Activated T-helper 2 cell treated with anti-CD3 and anti-CD28 coated beads, Interferon-gamma antibody, Interleukin-2, Interleukin-4, amounts not matched to agents 10 μg/mL and 5 μg/mL and 100 μg/mL, durations not matched to agents 14 hours and 24 hours and 36 hours (primary cell): Measurements from ENCODE around the gene PUM2. TPM values are rescaled to one million over a fixed set of nuclear protein-coding genes. Genes with fewer than 3 reads are reported as not detected.

ENCODE experiments used
- DNase-seq: peaks from one replicate; pipeline ENCODE4 v3.0.0; 2021; ENCODE audit warnings: low spot score
- H3K27ac Mint-ChIP-seq: one replicate; pipeline ENCODE4 v1.8.0; 2021; ENCODE audit warnings: mixed read lengths
- H3K27me3 Mint-ChIP-seq: one replicate; pipeline ENCODE4 v1.8.0; 2021; ENCODE audit warnings: low read depth, mixed read lengths
- H3K36me3 Mint-ChIP-seq: one replicate; pipeline ENCODE4 v1.8.0; 2021; ENCODE audit warnings: low read depth, mixed read lengths
- H3K4me1 Mint-ChIP-seq: one replicate; pipeline ENCODE4 v1.8.0; 2021; ENCODE audit warnings: low read depth, mixed read lengths
- H3K4me3 Mint-ChIP-seq: one replicate; pipeline ENCODE4 v1.8.0; 2021; ENCODE audit warnings: low read depth, mild to moderate bottlenecking, moderate library complexity, mixed read lengths
- H3K9me3 Mint-ChIP-seq: one replicate; pipeline ENCODE4 v1.8.0; 2021; ENCODE audit warnings: mixed read lengths
- intact Hi-C: fragments of 100-400 bp; cut with micrococcal nuclease; formaldehyde crosslinking; loops from one replicate; pipeline ENCODE4 v1.15.1; 2023
- total RNA-seq: library from RNA; stranded (reverse); gene quantifications from 2 replicates; pipeline ENCODE4 v1.2.3, GENCODE V29; 2022

The PUM2 gene
- total RNA-seq, 1 donor from 2014 or later = 121 TPM

DNA sequence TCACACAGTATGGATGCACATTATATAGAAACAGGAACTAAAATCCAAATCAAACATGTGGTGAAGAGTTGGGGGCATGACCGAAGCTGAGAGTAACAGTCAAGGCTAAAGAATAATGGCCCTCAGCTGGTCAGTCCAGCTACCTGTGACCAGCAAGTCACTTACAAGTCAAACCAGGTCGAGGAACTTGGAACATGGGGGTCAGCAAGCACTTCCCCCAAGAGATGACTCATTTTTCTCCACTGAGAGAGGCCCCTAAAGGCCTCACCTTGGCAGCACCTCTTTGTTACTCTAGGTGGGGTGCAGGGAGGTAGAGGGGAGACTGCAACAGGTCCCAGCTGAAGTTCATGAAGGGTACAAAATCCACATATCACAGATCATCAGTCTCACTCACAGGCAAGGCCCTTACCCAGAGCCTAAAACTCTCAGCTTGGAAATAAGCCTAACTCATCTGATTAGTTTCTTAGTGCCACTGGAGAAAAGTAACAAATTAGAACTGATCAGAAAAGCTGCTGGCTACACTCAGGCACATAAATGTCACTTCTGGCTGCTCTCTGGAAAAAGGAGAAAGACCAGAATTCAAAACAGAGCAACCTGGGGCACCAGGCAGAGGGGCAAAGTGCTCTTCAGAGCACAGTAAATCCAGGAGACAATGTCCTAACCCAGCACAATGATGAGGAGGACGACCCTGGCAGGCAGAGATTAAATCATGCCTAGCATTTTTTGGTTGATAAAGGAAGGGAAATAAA, 129.7 kb downstream of the PUM2 start:
- H3K27ac Mint-ChIP-seq = no peak overlapping the region
- H3K4me1 Mint-ChIP-seq = peaks cover 4% of the 10 kb centered on the region
- H3K9me3 Mint-ChIP-seq = no peaks in the 10 kb centered on the region
- DNase-seq = no peak
- H3K27me3 Mint-ChIP-seq = peaks cover 38% of the 10 kb centered on the region
- intact Hi-C loops = loop anchor here (10.0 kb wide), 1 partner anchor 86 kb away; no protein-coding TSS in a partner anchor
- H3K36me3 Mint-ChIP-seq = no peaks in the 10 kb centered on the region
- H3K4me3 Mint-ChIP-seq = no peak overlapping the region

DNA sequence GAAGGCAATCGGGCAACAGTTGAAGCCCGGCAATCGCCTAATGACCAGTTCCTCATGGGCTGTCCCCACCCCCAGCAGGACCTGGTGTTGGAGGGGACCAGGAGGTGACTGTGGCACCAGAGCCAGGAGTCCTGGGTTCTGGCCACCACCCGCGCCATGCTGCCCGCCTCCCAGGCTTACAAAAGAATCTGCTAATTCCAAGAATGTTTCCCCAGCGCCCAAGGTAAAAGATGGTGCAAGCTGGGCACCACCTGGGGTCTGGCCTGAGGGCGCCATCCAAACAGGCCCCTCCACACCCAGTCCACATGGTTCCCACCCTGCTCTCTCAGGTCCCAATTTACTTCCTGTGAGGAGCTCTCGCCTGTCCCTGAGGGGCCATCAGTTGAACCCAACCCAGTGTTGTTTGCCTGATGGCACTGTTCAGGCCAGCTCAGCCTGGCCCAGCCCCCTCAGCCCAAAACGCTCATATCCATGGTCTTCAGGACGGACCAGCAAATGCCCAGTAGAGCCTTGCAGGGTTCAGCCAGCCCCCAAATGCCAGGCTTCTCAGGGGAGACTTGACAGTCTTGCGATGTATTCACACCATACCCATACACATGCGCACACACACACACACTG, 130.8 kb downstream of the PUM2 start:
- H3K9me3 Mint-ChIP-seq = no peaks in the 10 kb centered on the region
- no peak overlapping the region for H3K27ac Mint-ChIP-seq
- H3K4me3 Mint-ChIP-seq = no peak overlapping the region
- intact Hi-C loops = loop anchor here (10.0 kb wide), 1 partner anchor 85 kb away; no protein-coding TSS in a partner anchor
- no peaks in the 10 kb centered on the region for H3K4me1 Mint-ChIP-seq
- no peaks in the 10 kb centered on the region for H3K36me3 Mint-ChIP-seq
- peaks cover 31% of the 10 kb centered on the region for H3K27me3 Mint-ChIP-seq
- no peak for DNase-seq

DNA sequence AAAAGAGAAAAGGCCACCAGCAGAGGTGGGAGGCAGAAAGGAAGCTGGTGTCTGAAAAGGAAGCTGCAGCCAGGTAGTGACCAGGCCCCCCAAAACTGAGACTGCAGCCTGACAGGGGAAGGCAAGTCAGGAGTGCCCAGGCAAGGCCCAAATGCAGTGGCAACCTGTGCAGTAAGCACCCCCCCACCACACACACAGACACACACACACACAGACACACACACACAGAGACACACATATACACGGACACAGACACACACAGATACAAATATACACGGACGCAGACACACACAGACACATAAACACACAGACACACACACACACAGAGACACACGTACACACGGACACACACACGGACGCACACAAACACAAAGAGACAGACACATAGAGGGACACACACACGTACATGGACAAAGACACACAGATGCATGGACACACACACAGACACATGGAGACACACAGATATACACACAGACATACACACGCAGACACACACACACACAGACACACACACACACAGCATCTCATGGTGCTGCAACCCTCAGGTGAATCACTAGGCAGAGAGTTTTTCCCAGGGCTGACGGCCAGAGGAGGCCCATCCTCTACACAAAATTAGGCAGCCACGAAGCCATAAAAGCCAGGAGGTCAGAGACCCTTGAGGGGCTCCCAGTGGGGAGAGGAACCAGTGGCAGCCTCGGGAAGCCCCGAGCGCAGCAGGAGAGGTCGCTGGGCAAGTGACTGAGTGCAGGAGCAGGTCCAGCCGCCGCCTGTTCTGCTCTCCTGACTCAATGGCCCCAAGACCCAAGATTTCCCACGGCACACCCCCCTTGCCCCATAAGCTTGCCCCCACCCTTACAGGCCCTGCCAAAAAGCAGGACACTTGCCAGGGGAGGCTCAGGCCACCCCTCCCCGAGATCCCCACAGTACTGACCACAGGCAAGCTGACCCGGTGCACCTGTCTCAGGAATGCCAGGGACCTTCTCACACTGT, 132.0 kb downstream of the PUM2 start:
- Mint-ChIP-seq H3K27ac (no peak overlapping the region), H3K9me3 (no peaks in the 10 kb centered on the region), H3K27me3 (peaks cover 31% of the 10 kb centered on the region), H3K4me1 (no peaks in the 10 kb centered on the region), H3K4me3 (no peak overlapping the region), H3K36me3 (no peaks in the 10 kb centered on the region)
- no peak for DNase-seq
- intact Hi-C loops = no loop called here

DNA sequence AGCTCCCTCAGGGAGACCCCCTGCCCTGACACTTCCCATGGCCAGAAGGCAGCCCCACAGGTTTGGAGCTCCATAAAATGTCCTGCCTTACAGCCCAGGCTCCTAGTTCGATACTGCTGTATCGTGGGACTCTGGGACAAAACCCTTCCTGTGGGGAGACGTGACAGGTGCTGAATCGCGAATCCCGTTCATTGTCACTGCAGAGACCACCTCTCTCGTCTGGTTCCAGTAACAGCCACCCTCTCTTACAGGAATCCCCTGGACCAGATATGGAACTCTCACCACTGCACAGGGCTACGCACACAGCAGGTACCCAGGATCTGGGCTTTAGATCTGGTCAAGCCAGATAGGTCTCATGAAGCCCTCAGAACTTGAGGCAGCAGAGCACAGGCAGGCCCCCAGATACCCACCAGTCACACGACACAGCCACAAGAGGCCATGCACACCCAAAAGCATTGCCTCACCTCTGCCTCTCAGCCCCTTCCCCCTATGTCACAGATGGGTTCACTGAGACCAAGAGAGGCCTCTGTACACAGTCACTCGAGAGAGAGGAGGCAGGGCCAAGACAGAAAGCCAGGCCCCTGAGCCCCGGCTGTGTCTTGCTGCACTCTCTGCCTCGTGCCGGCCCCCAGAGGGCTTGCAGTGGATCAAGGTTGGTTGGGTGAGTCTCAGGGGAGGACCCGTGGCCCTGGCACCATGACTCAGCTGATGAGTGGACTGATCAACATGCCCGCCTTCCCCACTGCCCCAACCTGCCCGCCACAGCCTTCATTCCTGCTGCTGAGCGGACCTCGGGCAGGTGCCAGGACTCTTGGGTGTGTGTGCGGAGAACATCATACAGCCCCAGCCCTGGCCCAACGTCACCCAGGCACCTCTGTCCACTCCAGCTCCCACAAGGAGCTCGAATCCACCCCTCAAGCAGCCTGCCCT, 133.3 kb downstream of the PUM2 start:
- no peaks in the 10 kb centered on the region for H3K4me1 Mint-ChIP-seq
- H3K27ac Mint-ChIP-seq = no peak overlapping the region
- intact Hi-C loops = no loop called here
- no peak overlapping the region for H3K4me3 Mint-ChIP-seq
- H3K27me3 Mint-ChIP-seq = peaks cover 22% of the 10 kb centered on the region
- no peaks in the 10 kb centered on the region for H3K9me3 Mint-ChIP-seq
- DNase-seq = no peak
- H3K36me3 Mint-ChIP-seq = no peaks in the 10 kb centered on the region

DNA sequence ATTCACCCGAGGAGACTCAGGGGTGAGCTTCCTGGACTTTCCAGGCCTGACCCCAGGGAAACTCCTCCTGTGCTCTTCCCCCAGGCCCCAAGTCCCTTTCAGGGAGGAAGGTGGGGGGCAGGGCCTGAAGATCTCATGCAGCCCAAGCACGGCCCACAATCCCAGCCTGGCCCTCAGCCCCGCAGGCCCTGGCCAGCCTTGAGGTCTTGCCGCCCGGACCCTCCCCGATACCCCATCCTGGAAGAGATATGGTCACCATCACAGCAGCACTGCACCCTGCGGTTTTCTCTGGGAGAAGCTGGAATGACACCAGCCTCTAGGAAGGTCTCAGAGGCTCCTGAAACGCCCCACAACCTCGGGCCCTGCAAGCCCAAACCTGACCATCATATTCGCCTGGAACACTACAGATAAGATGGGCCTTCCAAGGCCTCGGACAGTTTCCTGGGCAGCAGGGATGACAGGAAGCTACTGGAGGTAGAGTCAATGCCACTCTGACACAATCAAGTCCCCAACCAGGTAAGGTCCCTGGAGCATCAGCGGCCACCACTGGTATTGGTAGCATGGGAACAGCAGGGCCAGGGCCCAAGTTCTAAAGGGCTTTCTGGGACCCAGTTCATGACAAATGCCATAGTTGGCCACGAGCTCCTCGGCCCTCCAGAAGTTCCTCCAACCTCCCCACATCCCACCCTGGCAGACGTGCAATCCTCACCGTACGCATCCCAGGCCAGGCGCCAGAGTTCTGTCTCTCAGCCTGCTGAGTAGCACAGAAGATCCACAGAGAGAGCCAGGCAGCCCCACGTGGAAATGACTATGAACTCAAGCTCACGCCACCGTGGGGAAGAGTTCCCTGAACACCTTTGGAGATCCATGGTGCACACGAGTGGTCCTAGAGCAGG, 134.3 kb downstream of the PUM2 start:
- no peaks in the 10 kb centered on the region for H3K4me1 Mint-ChIP-seq
- H3K4me3 Mint-ChIP-seq = no peak overlapping the region
- peaks cover 14% of the 10 kb centered on the region for H3K27me3 Mint-ChIP-seq
- intact Hi-C loops = no loop called here
- no peak for DNase-seq
- no peaks in the 10 kb centered on the region for H3K36me3 Mint-ChIP-seq
- no peaks in the 10 kb centered on the region for H3K9me3 Mint-ChIP-seq
- H3K27ac Mint-ChIP-seq = no peak overlapping the region

DNA sequence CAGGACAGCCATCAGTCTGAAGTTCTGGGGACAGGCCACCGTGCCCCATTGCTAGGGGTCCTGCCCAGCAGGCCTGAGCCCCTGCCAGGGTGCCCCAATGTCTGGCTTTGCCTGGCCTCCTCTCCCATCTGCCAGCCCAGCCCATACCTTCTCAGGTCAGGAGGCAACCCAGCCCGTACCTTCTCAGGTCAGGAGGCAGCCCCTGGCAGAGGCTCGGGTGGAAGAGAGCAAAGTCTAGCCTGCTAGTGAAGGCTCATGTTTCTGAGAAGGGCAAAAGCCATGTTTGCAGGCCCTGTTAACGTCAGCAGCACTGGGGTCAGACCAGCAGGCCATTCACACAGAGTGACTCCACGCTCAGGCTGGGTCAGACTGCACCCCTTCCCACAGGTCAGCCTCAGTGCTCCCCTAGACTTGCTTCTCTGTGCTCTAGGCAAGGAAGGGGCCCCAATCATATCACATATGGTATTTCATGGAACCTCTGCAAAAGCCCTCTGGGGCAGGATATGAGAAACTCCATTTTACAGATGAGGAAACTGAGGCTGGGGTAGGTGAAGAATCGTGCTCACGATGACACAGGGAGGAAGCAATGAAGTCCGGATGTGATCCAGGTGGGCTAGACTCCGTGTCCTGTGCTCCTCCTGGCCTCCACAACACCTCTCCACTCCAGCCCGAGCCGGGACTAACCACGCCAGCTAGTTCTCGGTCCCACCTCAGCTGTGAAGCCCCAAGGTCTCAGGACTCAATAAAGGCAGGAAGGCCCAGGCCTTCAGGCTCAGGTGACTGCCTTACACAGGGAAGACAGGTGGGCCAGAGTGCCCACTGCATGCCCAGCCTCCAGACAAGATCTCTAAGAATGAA, 135.2 kb downstream of the PUM2 start:
- no peak overlapping the region for H3K4me3 Mint-ChIP-seq
- no peak overlapping the region for H3K27ac Mint-ChIP-seq
- no peaks in the 10 kb centered on the region for H3K9me3 Mint-ChIP-seq
- H3K27me3 Mint-ChIP-seq = peaks cover 5% of the 10 kb centered on the region
- intact Hi-C loops = no loop called here
- no peaks in the 10 kb centered on the region for H3K36me3 Mint-ChIP-seq
- H3K4me1 Mint-ChIP-seq = no peaks in the 10 kb centered on the region
- DNase-seq = no peak

DNA sequence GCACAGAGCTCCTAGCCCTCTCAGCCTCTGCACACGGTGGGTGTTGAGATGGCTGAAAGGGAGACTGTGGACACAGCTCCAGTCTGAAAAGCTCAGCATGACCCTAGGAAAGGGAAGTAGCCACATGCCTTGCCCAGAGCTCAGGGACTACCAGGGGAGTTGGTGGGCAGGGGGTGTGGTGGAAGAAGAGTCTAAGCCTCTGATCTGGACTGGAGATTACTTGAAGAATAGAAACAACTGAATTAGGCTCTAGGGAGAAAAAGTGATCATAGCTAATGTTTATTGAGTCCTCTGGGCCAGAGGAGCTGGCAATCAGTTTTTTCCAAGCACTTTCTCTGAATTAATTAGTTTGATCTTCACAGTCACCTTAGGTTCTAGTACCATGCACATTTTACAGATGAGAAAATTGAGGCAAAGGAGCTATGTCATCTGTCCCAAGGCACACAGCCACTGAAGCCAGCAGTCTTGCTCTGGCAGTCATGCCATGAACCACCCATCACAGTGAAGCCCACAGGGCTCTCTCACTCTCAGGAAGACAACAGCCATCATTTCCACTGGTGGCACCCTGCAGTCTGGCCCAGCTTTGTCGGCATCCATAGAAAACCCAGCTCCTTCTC, 136.0 kb downstream of the PUM2 start:
- no peak overlapping the region for H3K27ac Mint-ChIP-seq
- H3K4me3 Mint-ChIP-seq = no peak overlapping the region
- H3K9me3 Mint-ChIP-seq = no peaks in the 10 kb centered on the region
- peaks cover 3% of the 10 kb centered on the region for H3K27me3 Mint-ChIP-seq
- intact Hi-C loops = no loop called here
- no peak for DNase-seq
- no peaks in the 10 kb centered on the region for H3K36me3 Mint-ChIP-seq
- no peaks in the 10 kb centered on the region for H3K4me1 Mint-ChIP-seq

DNA sequence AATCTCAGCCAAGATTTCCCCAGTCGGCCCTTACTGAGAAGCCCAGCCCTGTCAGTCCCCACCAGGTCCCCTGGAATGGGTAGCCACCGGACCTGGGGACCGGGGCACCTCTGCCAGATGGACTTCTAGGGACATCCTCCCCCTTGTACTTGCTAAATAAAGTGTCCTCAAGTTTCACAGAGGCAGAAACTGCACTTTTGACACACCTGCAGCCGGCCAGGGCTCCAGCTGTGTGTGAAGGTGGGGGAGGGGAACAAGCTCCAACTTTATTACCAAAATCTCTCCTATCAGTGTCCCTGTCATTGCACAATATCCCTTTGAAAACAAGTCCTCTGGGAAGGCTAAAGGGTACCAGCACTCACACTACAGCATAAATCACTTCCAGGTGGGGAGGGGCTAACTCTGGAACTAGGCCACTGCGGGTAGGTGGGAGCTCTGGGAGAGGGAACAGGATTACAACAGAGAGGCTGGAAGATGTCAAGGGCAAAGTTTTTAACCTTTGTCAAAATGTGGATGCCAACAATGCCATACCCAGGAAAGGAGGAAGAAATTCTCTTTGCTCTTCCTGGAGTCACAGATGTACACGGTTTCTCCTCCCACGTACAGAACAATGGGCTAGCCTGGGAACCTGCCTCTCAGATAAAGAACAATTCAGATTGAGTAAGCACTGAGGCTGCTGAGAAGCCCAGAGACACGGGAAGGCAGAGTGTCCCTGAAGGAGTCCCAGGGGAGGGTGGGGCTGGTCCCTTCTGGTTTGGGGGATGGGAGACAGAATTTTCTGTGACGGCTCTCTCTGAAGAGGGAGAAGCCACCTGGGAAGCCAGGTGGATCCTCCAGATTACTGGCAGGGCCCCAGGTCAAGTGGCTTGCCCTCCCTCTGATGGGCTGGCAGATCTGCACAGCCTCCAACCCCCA, 136.7 kb downstream of the PUM2 start:
- H3K27ac Mint-ChIP-seq = no peak overlapping the region
- H3K36me3 Mint-ChIP-seq = no peaks in the 10 kb centered on the region
- H3K4me3 Mint-ChIP-seq = no peak overlapping the region
- intact Hi-C loops = no loop called here
- no peaks in the 10 kb centered on the region for H3K4me1 Mint-ChIP-seq
- DNase-seq = no peak
- no peaks in the 10 kb centered on the region for H3K9me3 Mint-ChIP-seq
- peaks cover 3% of the 10 kb centered on the region for H3K27me3 Mint-ChIP-seq

DNA sequence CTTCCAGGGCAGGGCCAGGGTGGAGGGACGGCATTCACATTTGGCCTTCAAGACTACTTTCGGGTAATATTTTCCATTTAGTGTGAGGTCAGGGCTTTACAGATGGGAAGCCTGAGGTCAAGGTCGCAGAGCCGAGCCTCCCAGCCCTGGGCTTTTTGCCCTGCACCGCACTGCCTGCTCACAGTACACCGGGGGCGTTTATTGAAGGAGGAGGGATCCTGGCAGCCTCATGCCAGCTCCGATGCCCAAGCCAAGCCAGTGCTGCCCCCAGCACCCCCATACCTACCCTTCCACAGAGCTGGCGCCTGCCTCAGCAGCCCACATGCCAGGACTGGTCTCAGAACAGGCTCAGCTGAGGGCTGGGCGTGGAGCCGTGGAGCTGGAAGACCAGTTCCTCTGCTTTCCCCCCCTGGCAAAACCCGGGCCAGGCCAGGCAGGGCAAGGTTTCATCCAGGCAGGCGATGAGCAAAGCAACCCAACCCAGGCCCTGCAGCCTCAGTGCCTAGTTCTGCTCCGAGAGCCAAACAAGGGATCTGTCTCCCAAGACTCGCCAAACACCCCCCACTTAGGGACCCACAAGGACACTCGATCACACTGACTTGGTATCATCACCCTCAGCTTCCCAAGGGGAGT, 137.7 kb downstream of the PUM2 start:
- Mint-ChIP-seq H3K9me3 (no peaks in the 10 kb centered on the region), H3K4me1 (no peaks in the 10 kb centered on the region), H3K27ac (no peak overlapping the region), H3K36me3 (no peaks in the 10 kb centered on the region), H3K27me3 (no peaks in the 10 kb centered on the region), H3K4me3 (no peak overlapping the region)
- no peak for DNase-seq
- intact Hi-C loops = no loop called here
